GM23338 (cell line): ENCODE results near the gene ADGRG7. TPM values are rescaled to one million over a fixed set of nuclear protein-coding genes. Genes with fewer than 3 reads are reported as not detected.

Experiments
- ATAC-seq: fragments of 200-7000 bp; cut with Tn5 transposase; 3 replicates; pipeline ENCODE4 v1.9.1; 2020
- DNase-seq: peaks from one replicate; pipeline ENCODE4 v3.0.0-alpha.2; 2015; ENCODE audit warnings: low spot score
- H2AFZ ChIP-seq: fragments of 200-600 bp; sonication (generic); 2 replicates; pipeline ENCODE4 v1.8.0; 2016; ENCODE audit warnings: antibody characterized with exemption, mild to moderate bottlenecking, moderate library complexity
- H3F3A ChIP-seq: fragments of 200-600 bp; sonication (generic); replicated peaks from 2 replicates; pipeline ENCODE4 v1.8.0; 2017; ENCODE audit warnings: antibody characterized with exemption, mixed run types, low read depth
- H3K27ac ChIP-seq: fragments of 200-600 bp; sonication (generic); 2 replicates; pipeline ENCODE4 v1.6.1; 2016; ENCODE audit warnings: low read depth
- H3K27me3 ChIP-seq: fragments of 200-600 bp; sonication (generic); 2 replicates; pipeline ENCODE4 v1.8.0; 2016; ENCODE audit warnings: mild to moderate bottlenecking, mixed run types, moderate library complexity; ENCODE audit not compliant: insufficient read depth
- H3K36me3 ChIP-seq: fragments of 200-600 bp; sonication (generic); 2 replicates; pipeline ENCODE4 v1.8.0; 2016; ENCODE audit warnings: mild to moderate bottlenecking; ENCODE audit not compliant: insufficient read depth
- H3K4me1 ChIP-seq: fragments of 200-600 bp; sonication (generic); 2 replicates; pipeline ENCODE4 v1.8.0; 2016; ENCODE audit warnings: mild to moderate bottlenecking, moderate library complexity; ENCODE audit not compliant: insufficient read depth
- H3K4me2 ChIP-seq: fragments of 200-600 bp; sonication (generic); 2 replicates; pipeline ENCODE4 v1.7.1; 2017; ENCODE audit warnings: mixed run types
- H3K4me3 ChIP-seq: fragments of 200-600 bp; sonication (generic); 2 replicates; pipeline ENCODE4 v1.6.1; 2016; ENCODE audit warnings: mixed run types
- H3K79me2 ChIP-seq: fragments of 200-600 bp; sonication (generic); replicated peaks from 2 replicates; pipeline ENCODE4 v1.8.0; 2017; ENCODE audit warnings: mild to moderate bottlenecking; ENCODE audit not compliant: insufficient read depth
- H3K9me2 ChIP-seq: fragments of 200-600 bp; sonication (generic); 2 replicates; pipeline ENCODE4 v1.8.0; 2017; ENCODE audit not compliant: insufficient read depth
- H4K20me1 ChIP-seq: fragments of 200-600 bp; sonication (generic); replicated peaks from 2 replicates; pipeline ENCODE4 v1.8.0; 2017; ENCODE audit warnings: mild to moderate bottlenecking; ENCODE audit not compliant: insufficient read depth
- H3K27ac Mint-ChIP-seq: 2 replicates; pipeline ENCODE4 v1.8.0; 2020; ENCODE audit warnings: inconsistent platforms, mild to moderate bottlenecking, moderate library complexity, mixed read lengths
- H3K27me3 Mint-ChIP-seq: 3 replicates; pipeline ENCODE4 v1.8.0; 2022; ENCODE audit warnings: low read depth, mild to moderate bottlenecking, moderate library complexity, mixed read lengths, inconsistent platforms; ENCODE audit not compliant: insufficient read depth, poor library complexity
- H3K36me3 Mint-ChIP-seq: 3 replicates; pipeline ENCODE4 v1.8.0; 2021; ENCODE audit warnings: low read depth, mild to moderate bottlenecking, inconsistent platforms, moderate library complexity, mixed read lengths
- H3K4me1 Mint-ChIP-seq: 3 replicates; pipeline ENCODE4 v1.8.0; 2020; ENCODE audit warnings: mild to moderate bottlenecking, inconsistent platforms, mixed read lengths
- H3K4me3 Mint-ChIP-seq: 3 replicates; pipeline ENCODE4 v1.8.0; 2021; ENCODE audit warnings: moderate library complexity, mild to moderate bottlenecking, inconsistent platforms, mixed read lengths
- H3K9me3 Mint-ChIP-seq: 3 replicates; pipeline ENCODE4 v1.8.0; 2020; ENCODE audit warnings: moderate library complexity, mild to moderate bottlenecking, inconsistent platforms, mixed read lengths
- CTCF ChIP-seq, 2 experiments: fragments of 200-600 bp in 1 of 2; sonication (generic) in 1 of 2; conservative IDR thresholded peaks; 2 replicates each; pipeline versions ENCODE4 v1.5.1 to v1.6.1; 2016 to 2017; ENCODE audit warnings: antibody characterized with exemption in 2 of 2, low read depth in 2 of 2, mild to moderate bottlenecking in 2 of 2, moderate library complexity in 1 of 2
- ETS1 ChIP-seq: IDR thresholded peaks from 2 replicates; pipeline ENCODE4 v1.6.1; 2016; ENCODE audit warnings: antibody characterized with exemption
- EZH2 ChIP-seq: fragments of 200-600 bp; sonication (generic); IDR thresholded peaks from one replicate; pipeline ENCODE4 v1.8.0; 2017; ENCODE audit warnings: antibody characterized with exemption, mild to moderate bottlenecking, low read depth; ENCODE audit not compliant: unreplicated experiment
- EZH2phosphoT487 ChIP-seq: fragments of 200-600 bp; sonication (generic); IDR thresholded peaks from one replicate; pipeline ENCODE4 v1.8.1; 2018; ENCODE audit warnings: antibody characterized with exemption; ENCODE audit not compliant: unreplicated experiment
- JUNB ChIP-seq: IDR thresholded peaks from one replicate; pipeline ENCODE4 v1.6.1; 2016; ENCODE audit warnings: antibody characterized with exemption; ENCODE audit not compliant: unreplicated experiment
- NANOG ChIP-seq: IDR thresholded peaks from 2 replicates; pipeline ENCODE4 v1.6.1; 2016; ENCODE audit warnings: antibody characterized with exemption, borderline replicate concordance
- POLR2AphosphoS5 ChIP-seq: IDR thresholded peaks from 2 replicates; pipeline ENCODE4 v1.6.1; 2016; ENCODE audit warnings: antibody characterized with exemption, low read depth
- REST ChIP-seq: IDR thresholded peaks from one replicate; pipeline ENCODE4 v1.6.1; 2018; ENCODE audit warnings: antibody characterized with exemption; ENCODE audit not compliant: unreplicated experiment
- STAT1 ChIP-seq: IDR thresholded peaks from one replicate; pipeline ENCODE4 v1.6.1; 2016; ENCODE audit warnings: antibody characterized with exemption; ENCODE audit not compliant: unreplicated experiment
- ZNF114 ChIP-seq: fragments of 250-450 bp; sonication (Bioruptor Pico); IDR thresholded peaks from 2 replicates; pipeline ENCODE4 v1.5.0; 2020; ENCODE audit warnings: mild to moderate bottlenecking, moderate library complexity
- ZNF462 ChIP-seq: fragments of 250-450 bp; sonication (Bioruptor Pico); IDR thresholded peaks from 2 replicates; pipeline ENCODE4 v1.5.0; 2020; ENCODE audit warnings: mild to moderate bottlenecking, moderate library complexity
- polyA plus RNA-seq: library from polyadenylated mRNA; unstranded; fragments of >200 nt; fragmentation: Nextera tagmentation; extraction: Ambion mirVana; gene quantifications from 2 replicates; pipeline ENCODE4 v1.2.1, GENCODE V29; 2016
- total RNA-seq: library from RNA; depleted of rRNA; stranded (reverse); fragments of >200 nt; shearing (Covaris generic); gene quantifications from 2 replicates; pipeline ENCODE4 v1.2.3, GENCODE V29; 2014

ADGRG7 gene
- total and polyA plus RNA-seq, 2 experiments from 2014 or later: not detected

GRCh38 chr3:100726706-100727105, 117.3 kb downstream of the ADGRG7 start (continued):
- TF ChIP-seq ZNF114 (CRISPR knock-in tag) (no peak), POLR2AphosphoS5 (no peak), JUNB (no peak), ETS1 (no peak)

- Mint-ChIP-seq H3K27me3 (no peaks in the 10 kb centered on the region), H3K27ac (peak overlapping the region; percentile 12), H3K4me1 (peaks cover 25% of the 10 kb centered on the region), H3K9me3 (no peaks in the 10 kb centered on the region), H3K4me3 (no peak overlapping the region), H3K36me3 (peaks cover 36% of the 10 kb centered on the region)
- H2AFZ ChIP-seq: no peak overlapping the region
- H3K4me2 ChIP-seq: no peak overlapping the region
- ATAC-seq (peak; percentile 59), DNase-seq (peak; percentile 22)
- H4K20me1 ChIP-seq: no peaks in the 10 kb centered on the region; the same call in 1 of the 2 replicates
- H3F3A ChIP-seq: no peaks in the 10 kb centered on the region
- peaks cover 29% of the 10 kb centered on the region for H3K4me1 ChIP-seq
- no peaks in the 10 kb centered on the region for H3K27me3 ChIP-seq
- no peaks in the 10 kb centered on the region for H3K9me2 ChIP-seq
- peaks cover 9% of the 10 kb centered on the region; the same call in 1 of the 2 replicates for H3K36me3 ChIP-seq
- H3K4me3 ChIP-seq: no peak overlapping the region
- no peak overlapping the region for H3K27ac ChIP-seq
- H3K79me2 ChIP-seq: peaks cover 65% of the 10 kb centered on the region
- TF ChIP-seq EZH2phosphoT487: no peak
- TF ChIP-seq REST: no peak
- no peak for TF ChIP-seq NANOG
- no peak for TF ChIP-seq CTCF (conservative IDR thresholded peaks at IDR 0.05; ENCODE audit: low read depth in 2 of 2)
- TF ChIP-seq STAT1: no peak
- TF ChIP-seq JUNB: no peak
- no peak for TF ChIP-seq ETS1
- no peak for TF ChIP-seq ZNF114 (CRISPR knock-in tag)
- no peak for TF ChIP-seq EZH2
- no peak for TF ChIP-seq ZNF462 (CRISPR knock-in tag)
- no peak for TF ChIP-seq POLR2AphosphoS5
These were observed 121.1 kb downstream of the ADGRG7 start for GRCh38 chr3:100730524-100730923.
